ENCODE data around the gene GLIPR2. TPM values are rescaled to one million over a fixed set of nuclear protein-coding genes. Genes with fewer than 3 reads are reported as not detected.
A peak's percentile ranks its signal among the peaks of the same experiment; 100 is the strongest.

GLIPR2 gene
- total and polyA plus RNA-seq, 2 of the 13 experiments (the other 11 are each of a cell fraction or from before 2014, with no cell fraction given) = 0.08 to 0.42 TPM

DNA sequence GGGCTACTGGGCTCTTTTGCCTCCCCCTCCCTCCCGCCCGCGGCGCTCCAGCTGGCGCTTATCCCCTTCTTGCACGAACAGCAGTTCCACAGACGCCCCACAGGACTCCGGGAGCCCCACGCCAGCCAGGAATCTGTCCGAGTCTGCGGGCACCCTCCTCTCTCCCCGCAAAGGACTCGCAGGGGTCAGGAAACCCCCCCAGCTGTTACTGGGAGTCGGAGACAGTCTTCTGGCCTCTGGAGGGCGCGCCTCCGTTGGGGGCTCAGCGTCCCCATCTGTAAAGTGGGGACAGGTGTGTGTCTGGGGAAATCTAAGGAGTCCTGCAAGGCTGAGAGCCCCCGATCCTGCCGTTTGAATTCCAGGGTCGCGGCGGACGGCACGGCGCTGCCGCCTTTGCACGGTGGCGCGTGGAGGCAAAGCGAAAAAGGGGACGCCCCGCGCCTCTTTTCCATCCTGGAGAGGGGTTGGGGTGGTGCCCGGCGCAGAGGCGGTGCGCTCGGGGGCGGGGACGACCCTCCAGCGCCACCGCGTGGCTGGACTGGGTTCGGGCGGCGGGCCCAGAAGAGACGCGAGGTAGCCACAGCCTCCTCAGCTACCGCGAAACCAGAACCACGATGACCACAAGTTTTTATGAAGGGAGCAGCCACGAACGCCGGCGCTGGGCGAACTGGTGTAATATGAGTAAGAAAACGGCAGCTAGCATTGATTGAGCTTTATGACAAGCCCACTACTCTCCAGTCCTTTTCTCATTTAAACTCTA lies 29.8 kb downstream of the GLIPR2 start (continued):
- TF ChIP-seq ZNF101 (CRISPR knock-in tag; IDR thresholded peaks at IDR 0.05; ENCODE audit: borderline replicate concordance, low read depth) (no peak), ZNF205 (CRISPR knock-in tag; IDR thresholded peaks at IDR 0.05) (peak; percentile 27; the same call in 1 of the 2 replicates), HOXA9 (CRISPR knock-in tag; IDR thresholded peaks at IDR 0.05; ENCODE audit: borderline replicate concordance) (no peak), ZNF614 (CRISPR knock-in tag; IDR thresholded peaks at IDR 0.05; ENCODE audit: borderline replicate concordance) (peak; percentile 30; the same call in 1 of the 2 replicates), NCOA1 (CRISPR knock-in tag; IDR thresholded peaks at IDR 0.05) (no peak), ZNF552 (CRISPR knock-in tag; IDR thresholded peaks at IDR 0.05; ENCODE audit: borderline replicate concordance) (no peak), MED1 (CRISPR knock-in tag; IDR thresholded peaks at IDR 0.05) (no peak), KLF9 (CRISPR knock-in tag; IDR thresholded peaks at IDR 0.05; ENCODE audit: low read depth) (0 out of 2 replicates have a peak, but pooled peaks have one; percentile 26), ZNF777 (CRISPR knock-in tag; IDR thresholded peaks at IDR 0.05) (0 out of 2 replicates have a peak, but pooled peaks have one; percentile 27), SP5 (CRISPR knock-in tag; IDR thresholded peaks at IDR 0.05; ENCODE audit: borderline replicate concordance, low read depth) (0 out of 2 replicates have a peak, but pooled peaks have one; percentile 35), ZNF570 (CRISPR knock-in tag; IDR thresholded peaks at IDR 0.05; ENCODE audit: borderline replicate concordance) (no peak), MED13 (CRISPR knock-in tag; IDR thresholded peaks at IDR 0.05) (0 out of 2 replicates have a peak, but pooled peaks have one; percentile 24), KLF16 (CRISPR knock-in tag; IDR thresholded peaks at IDR 0.05) (0 out of 4 replicates have a peak, but pooled peaks of 1 of the 2 experiments have one; percentile 52), HIVEP1 (CRISPR knock-in tag; IDR thresholded peaks at IDR 0.05) (0 out of 2 replicates have a peak, but pooled peaks have one; percentile 31), REPIN1 (CRISPR knock-in tag; IDR thresholded peaks at IDR 0.05; ENCODE audit: borderline replicate concordance, low read depth) (0 out of 2 replicates have a peak, but pooled peaks have one; percentile 33), NFKB2 (CRISPR knock-in tag; IDR thresholded peaks at IDR 0.05; ENCODE audit: borderline replicate concordance) (peak; percentile 31; the same call in 1 of the 2 replicates), TBL1XR1 (IDR thresholded peaks at IDR 0.05; ENCODE audit: borderline replicate concordance, low read length, partially characterized antibody) (no peak), ZNF225 (CRISPR knock-in tag; IDR thresholded peaks at IDR 0.05) (no peak), MTF2 (CRISPR knock-in tag; IDR thresholded peaks at IDR 0.05; ENCODE audit: borderline replicate concordance) (no peak), MIER3 (CRISPR knock-in tag; IDR thresholded peaks at IDR 0.05; ENCODE audit: borderline replicate concordance) (0 out of 2 replicates have a peak, but pooled peaks have one; percentile 44), NCOA5 (CRISPR knock-in tag; IDR thresholded peaks at IDR 0.05) (no peak), HOXA3 (CRISPR knock-in tag; IDR thresholded peaks at IDR 0.05) (0 out of 2 replicates have a peak, but pooled peaks have one; percentile 35), KDM2A (CRISPR knock-in tag; IDR thresholded peaks at IDR 0.05; ENCODE audit: borderline replicate concordance, low read depth) (peak; percentile 67; the same call in 1 of the 2 replicates)
- TF ChIP-seq, protein P1, sequence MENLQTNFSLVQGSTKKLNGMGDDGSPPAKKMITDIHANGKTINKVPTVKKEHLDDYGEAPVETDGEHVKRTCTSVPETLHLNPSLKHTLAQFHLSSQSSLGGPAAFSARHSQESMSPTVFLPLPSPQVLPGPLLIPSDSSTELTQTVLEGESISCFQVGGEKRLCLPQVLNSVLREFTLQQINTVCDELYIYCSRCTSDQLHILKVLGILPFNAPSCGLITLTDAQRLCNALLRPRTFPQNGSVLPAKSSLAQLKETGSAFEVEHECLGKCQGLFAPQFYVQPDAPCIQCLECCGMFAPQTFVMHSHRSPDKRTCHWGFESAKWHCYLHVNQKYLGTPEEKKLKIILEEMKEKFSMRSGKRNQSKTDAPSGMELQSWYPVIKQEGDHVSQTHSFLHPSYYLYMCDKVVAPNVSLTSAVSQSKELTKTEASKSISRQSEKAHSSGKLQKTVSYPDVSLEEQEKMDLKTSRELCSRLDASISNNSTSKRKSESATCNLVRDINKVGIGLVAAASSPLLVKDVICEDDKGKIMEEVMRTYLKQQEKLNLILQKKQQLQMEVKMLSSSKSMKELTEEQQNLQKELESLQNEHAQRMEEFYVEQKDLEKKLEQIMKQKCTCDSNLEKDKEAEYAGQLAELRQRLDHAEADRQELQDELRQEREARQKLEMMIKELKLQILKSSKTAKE (CRISPR knock-in tag; IDR thresholded peaks at IDR 0.05; ENCODE audit: borderline replicate concordance) = no peak
- TF ChIP-seq, protein P2, sequence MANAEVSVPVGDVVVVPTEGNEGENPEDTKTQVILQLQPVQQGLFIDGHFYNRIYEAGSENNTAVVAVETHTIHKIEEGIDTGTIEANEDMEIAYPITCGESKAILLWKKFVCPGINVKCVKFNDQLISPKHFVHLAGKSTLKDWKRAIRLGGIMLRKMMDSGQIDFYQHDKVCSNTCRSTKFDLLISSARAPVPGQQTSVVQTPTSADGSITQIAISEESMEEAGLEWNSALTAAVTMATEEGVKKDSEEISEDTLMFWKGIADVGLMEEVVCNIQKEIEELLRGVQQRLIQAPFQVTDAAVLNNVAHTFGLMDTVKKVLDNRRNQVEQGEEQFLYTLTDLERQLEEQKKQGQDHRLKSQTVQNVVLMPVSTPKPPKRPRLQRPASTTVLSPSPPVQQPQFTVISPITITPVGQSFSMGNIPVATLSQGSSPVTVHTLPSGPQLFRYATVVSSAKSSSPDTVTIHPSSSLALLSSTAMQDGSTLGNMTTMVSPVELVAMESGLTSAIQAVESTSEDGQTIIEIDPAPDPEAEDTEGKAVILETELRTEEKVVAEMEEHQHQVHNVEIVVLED (CRISPR knock-in tag; IDR thresholded peaks at IDR 0.05; ENCODE audit: borderline replicate concordance) = peak; percentile 25; the same call in 1 of the 2 replicates
- TF ChIP-seq, protein P3, sequence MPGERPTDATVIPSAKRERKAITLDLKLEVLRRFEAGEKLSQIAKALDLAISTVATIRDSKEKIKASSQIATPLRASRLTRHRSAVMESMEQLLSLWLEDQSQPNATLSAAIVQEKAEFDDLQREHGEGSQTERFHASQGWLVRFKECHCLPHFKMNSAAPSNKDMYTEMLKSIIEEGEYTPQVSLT (CRISPR knock-in tag; IDR thresholded peaks at IDR 0.05; ENCODE audit: borderline replicate concordance, low read depth) = no peak
